ENCODE results near the gene PABPN1L.

The PABPN1L gene

GRCh38 chr16:88846088-88846487 lies 20.4 kb downstream of the PABPN1L start:
- DNase-seq = no peak

DNA sequence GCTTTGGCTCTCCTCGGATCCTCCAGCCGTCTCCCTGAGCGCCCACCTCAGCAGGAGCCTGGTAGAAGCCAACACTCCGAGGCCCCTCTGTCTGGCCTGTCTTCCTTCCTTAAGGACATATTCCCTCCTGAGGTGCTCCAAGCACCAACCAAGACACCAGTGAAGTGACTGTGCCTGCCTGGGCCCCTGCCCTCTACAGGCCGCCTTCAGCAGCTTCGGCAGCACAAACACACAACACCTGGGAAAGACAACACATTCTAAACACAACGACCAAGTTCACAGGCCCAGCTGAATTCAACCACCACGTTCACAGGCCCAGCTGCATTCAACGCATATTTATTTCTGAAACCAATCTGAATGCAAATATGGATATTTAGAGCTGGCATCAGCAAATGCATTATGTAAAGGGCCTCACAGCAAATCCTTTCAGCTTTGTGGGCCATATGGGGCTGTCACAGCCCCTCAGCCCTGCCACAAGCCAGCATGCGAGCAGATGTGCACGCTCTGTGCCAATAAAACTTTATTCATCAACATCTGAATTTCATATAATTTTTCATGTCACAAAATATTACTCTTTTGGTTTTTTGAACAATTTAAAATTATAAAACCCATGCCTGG lies 21.9 kb downstream of the PABPN1L start:
- DNase-seq = no peak

GRCh38 chr16:88843256-88843655 lies 23.2 kb downstream of the PABPN1L start:
- DNase-seq = no peak

DNA sequence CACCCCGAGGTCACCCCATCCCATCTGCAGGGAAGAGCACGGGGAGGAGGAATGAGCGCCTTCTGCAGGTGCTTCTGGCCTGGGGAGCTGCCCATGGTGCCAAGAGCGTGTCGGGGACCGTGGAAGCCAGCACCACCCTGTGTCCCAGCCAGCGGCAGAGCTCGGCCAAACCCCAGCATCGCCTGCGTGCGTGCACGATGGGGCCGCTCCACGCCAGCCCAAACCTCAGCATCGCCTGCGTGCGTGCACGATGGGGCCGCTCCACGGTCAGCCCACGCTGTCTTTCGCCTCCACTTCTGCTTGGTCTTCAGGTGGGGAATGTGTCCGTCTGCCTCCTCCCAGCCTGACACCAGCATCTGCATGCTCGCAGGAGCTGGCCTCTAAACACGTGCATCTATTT lies 23.7 kb downstream of the PABPN1L start:
- no peak for DNase-seq

GRCh38 chr16:88842308-88842756 lies 24.1 kb downstream of the PABPN1L start:
- DNase-seq = no peak

DNA sequence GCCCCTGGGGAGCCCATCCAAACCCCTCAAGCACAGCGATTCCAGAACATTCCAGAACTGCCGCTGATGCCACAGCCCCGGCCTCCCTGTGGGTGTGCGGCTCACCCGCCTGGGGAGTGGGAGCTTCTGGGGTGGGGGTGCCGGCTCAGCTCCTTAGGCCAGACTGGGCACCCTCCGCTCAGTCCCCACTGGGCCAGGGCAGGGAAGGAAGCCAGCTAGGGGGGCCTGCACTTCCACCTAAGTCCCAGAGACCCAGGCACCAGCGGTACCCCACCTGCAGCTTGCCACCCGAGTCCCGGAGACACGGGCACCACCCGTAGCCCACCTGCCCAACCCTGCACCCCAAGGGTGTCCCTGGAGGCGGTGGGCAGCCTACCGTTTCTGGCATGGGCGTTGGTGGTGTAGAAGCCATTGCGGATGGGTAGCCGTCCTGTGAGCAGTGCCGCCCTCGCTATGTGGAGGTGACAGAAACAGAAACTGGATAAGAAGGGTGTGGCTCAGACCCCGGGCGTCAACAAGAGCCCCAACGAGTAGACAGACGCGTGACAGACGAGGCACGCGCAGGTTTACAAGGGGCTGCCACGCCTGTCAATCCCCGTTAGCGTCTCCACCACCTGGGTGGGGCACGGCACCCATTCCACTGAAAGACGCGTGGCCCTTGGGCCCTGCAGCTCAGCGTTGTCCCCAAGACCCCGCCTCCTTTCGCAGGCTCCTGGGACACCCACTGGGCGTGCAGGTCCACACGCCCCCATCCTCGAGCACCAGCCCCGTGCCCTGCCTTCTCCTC lies 24.7 kb downstream of the PABPN1L start:
- no peak for DNase-seq

DNA sequence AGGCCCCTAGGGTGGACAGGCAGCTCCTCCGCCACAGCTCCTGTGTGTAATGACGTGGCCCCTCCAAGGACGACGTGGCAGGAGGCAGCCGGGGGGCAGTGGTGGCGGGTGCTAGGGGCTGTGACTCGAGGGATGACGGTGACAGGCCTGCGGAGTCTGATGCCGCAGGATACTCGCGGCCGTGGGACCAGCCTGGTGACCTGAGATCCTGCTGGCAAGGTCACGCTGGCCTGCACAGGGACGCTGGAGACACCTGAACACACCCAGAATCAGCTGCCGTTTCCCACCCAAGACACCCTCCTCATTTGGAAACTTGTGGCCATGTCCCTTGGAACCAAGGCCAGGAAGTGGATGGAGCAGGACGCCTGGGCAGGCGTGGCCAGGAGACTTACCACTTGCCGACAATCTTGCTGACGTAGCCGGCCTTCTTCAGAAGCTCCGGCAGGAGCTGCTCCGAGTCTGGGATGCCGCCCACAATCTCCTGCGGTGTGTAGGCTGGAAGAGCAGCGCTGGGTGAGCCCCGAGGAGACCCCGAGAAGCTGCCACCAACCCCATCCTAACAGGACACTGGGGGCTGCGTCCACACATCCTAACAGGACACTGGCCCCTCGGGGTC lies 25.8 kb downstream of the PABPN1L start:
- DNase-seq = no peak

DNA sequence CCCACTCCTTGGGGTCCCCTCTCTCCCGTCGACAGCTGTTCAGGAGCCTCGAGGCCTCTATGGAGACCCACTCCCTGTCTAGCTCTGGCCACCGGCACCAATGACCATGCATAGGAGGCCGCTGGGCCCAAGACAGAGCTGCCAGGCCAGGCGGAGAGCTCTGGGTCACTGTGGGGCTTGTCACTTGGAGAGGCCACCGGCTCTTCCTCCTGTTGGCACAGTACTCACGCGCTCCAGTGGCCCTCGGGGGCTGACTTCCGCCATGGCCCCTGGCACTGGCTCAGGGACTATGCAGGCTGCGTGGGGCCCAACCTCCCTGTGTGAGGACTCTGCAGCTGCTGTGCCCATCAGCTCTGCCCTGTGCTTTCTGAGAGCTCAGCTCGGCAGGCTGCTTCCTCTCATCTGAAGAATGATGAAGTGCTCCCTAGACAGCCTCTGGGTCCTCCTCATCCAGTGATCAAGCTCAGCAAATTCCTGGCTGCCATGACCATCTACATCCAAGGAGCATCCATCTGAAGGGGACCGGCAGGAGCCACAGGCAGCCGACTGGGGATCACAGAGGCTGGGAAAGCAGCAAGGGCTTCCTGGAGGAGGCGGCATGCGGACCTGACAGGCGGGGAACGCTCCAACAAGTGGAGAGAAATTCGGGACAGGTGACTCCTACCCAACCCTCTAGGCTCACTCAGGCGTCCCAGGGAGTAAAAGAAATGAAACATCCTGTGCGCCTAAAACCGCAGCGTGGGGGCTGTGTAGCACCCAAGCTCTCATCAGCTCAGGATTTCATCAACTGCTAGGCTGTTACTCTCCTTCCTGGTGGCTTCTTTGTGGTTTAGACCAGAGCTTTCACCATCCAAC lies 26.5 kb downstream of the PABPN1L start:
- no peak for DNase-seq

DNA sequence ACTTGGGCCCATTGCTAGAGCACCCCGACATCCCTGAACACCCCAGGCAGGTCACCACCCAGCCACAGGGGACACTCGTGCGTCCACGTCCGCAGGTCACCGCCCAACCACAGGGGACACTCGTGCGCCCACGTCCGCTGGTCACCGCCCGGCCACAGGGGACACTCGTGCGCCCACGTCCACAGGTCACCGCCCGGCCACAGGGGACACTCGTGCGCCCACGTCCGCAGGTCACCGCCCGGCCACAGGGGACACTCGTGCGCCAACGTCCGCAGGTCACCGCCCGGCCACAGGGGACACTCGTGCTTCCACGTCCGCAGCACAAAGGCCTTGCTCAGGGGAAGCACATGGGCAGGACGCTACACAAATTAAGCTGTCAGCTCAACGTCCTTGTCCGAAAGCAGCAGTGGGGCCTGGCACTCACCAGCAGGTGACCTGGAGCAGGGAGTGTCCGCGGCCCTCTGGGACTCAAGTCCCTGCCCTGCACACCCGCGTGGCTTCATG lies 27.4 kb downstream of the PABPN1L start:
- DNase-seq = no peak

- DNase-seq = no peak
Measured at GRCh38 chr16:88838566-88838965, 27.9 kb downstream of the PABPN1L start.

DNA sequence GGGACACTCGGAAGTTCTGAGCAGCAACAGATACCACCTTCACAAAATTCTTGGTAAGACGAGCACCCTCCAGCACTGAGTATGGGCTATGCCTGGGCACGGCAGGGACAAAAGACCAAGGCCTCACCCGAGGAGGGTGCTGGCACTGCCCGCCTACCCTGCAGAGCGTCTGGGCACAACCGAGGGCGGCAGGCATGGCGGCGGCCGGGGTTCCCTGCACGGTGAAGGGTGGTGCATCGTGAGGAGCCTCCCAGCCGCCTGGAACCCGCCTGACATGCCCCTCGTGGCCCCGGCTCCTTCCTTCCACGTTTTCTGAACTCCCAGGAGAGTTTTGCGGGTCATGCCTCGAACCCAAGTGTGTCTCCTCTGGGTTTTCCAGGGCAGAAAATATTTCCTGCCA lies 28.7 kb downstream of the PABPN1L start:
- no peak for DNase-seq

DNA sequence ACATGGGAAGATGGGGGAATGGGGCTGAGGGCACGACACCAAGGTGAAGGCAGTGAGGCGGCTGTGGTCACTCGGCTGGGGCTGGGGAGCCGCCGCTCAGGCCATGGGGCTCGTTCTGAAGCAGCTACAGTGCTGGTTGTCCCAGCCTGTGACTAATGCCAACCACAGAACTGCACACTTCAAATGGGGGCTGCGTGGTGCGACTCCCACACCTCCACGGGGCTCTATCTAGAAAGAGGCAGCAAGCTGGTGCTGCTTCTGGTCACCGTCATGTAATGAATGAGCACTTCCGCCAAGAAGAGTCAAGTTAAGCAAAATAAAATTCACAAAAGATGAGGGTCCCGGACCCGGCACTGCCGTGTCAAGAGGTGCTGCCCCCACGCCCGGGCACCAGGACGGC lies 29.7 kb downstream of the PABPN1L start:
- DNase-seq = no peak

- DNase-seq = no peak
Measured at GRCh38 chr16:88835818-88836217, 30.6 kb downstream of the PABPN1L start.

DNA sequence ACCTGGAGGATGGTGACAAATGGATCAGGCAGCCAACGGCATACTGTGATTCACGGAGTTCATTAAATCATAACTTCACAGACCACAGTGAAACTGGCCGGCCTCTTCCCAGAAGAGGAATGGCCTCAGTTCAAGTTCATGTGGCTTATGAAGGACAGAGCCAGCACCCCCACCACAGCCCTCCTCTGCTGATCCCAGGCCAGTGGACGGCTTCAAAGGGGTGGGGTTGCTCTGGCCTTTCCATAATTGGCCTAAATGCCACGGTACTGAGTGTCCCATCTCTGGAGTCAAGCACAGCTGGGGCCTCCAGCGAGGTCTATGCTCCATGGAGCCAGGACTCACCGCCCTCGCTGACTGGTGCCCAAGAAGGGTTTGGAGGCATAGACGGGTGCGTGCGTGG lies 31.1 kb downstream of the PABPN1L start:
- DNase-seq = no peak

GRCh38 chr16:88834670-88835069 lies 31.8 kb downstream of the PABPN1L start:
- DNase-seq = no peak

DNA sequence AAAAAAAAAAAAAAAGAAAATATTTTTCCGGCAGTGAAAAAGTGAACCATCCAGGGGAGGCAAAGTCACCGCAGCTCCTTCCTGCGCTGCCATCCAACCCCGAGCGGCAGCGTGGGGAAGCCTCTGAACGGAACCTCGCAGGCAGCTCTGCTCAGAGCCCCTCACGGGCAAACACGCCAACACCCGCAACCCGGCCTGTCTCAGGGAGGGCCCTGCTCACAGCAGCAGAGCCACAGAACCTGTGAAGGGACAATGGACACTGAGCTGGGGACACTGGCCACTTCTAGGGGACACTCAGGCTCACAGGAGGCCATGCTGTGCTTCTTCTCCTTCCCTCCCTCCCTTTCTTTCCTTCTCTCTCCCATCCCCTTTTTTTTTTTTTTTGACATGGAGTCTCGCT lies 33.4 kb downstream of the PABPN1L start:
- DNase-seq = no peak

GRCh38 chr16:88831838-88832237 lies 34.6 kb downstream of the PABPN1L start:
- DNase-seq = no peak

GRCh38 chr16:88830783-88831182 lies 35.7 kb downstream of the PABPN1L start:
- no peak for DNase-seq

- no peak for DNase-seq
Measured at GRCh38 chr16:88830258-88830657, 36.2 kb downstream of the PABPN1L start.

GRCh38 chr16:88828711-88829110 lies 37.7 kb downstream of the PABPN1L start:
- no peak for DNase-seq

GRCh38 chr16:88827727-88828126 lies 38.7 kb downstream of the PABPN1L start:
- DNase-seq = no peak

- DNase-seq = no peak
Measured at GRCh38 chr16:88826070-88826840, 40.2 kb downstream of the PABPN1L start.

All from CD4-positive, alpha-beta T cell treated with Interleukin-15 for 1 hour (primary cell).